ENCODE measurements around the gene TCTN1. TPM values are rescaled to one million over a fixed set of nuclear protein-coding genes. Genes with fewer than 3 reads are reported as not detected.
"Not testable (repeated sequence)": the region's sequence is repeated elsewhere in the genome, so short reads cannot be mapped to it uniquely, and the experiment has no call there.

TCTN1 gene
- total RNA-seq, 1 experiment from 2014 or later, result 19.6 TPM

DNA sequence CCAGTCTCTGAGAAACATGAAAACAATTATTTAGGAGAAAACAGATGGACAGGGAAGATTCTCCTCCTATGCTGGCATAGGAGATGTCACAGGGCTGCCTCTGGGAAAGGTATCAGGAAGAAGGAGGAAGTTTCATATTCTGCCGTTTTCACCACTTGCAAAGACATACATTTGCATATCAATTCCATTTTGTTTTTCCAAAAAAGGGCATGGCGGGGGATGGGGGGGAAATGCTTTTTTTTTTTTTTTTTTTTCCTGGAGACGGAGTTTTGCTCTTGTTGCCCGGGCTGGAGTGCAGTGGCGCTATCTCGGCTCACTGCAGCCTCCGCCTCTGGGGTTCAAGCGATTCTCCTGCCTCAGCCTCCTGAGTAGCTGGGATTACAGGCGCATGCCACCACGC is 40.3 kb downstream of the TCTN1 start:
- H3K4me3 ChIP-seq, DNase-seq, H3K27me3 ChIP-seq, H3K36me3 ChIP-seq, H3K9me3 ChIP-seq: not testable (repeated sequence)

DNA sequence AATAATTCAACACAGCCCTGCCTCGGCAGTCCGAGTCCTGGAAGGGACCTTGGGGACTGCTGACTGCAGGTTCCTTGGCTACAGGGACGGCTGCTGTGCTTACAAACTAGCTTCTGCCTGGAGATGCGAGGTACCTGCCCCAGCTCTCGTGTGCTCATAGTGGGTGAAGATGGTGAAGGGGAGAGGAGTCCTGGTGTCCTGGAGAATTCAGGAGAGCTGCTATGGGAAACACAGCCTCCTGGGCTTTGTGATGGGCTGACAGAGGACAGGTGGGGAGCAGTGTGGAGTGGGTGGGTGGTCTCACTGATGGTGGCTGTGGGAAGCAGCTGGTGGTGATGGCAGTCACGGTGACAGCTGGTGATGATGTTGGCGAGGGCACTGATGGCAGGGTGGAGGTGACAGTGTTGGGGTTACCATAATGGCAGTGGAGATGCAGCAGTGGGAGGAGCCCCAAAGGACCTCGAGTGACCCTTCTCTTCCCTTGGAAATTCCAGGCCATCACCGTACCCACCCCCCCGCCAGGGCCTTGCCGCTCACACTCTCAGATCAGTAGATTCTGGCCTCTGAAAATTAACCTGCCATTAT is 42.2 kb downstream of the TCTN1 start:
- Histone ChIP-seq H3K9me3 (no peaks in the 10 kb centered on the region), H3K36me3 (no peaks in the 10 kb centered on the region), H3K27me3 (no peaks in the 10 kb centered on the region), H3K4me3 (no peak overlapping the region)
- DNase-seq, result no peak

DNA sequence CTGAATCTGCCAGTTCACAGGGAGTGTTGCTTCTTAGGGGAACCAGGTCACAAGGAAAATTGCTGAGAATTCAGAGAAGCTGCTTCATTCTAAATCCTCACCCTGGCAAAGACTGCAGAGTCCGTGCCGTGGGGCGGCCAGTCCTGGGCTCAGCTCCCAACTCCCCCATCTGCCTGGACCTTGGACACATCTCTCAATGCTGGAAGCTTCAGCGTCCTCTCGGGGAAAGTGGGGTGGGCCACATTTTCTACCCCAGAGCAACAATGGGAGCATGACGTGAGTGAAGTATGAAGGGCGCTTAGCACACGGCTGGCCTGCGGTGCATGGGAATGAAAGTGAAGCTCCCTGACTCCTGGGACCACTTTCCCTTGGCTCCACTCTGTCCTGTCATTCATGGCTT is 43.8 kb downstream of the TCTN1 start:
- H3K4me3 ChIP-seq, result no peak overlapping the region
- H3K27me3 ChIP-seq, result no peaks in the 10 kb centered on the region
- H3K9me3 ChIP-seq, result no peaks in the 10 kb centered on the region
- no peaks in the 10 kb centered on the region for H3K36me3 ChIP-seq
- DNase-seq, result no peak

DNA sequence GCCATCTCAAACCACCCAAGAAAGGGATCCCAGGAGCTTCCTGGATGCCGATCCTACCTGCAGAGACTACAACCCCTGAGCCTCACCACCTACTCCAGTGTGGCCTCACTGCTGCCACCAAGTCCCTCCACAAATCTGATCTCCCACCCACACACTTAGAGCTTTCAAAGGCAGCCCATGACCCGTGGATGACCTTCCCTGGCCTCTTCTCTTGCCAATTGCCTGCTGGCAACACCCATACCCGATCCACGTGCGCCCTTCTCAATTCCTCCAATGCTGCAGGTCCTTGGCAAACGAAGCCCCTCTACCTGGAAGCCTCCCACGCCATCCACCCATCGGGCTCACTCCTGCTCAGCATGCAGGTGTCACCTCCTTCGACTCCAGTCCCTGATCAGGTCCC is 44.3 kb downstream of the TCTN1 start:
- DNase-seq, result no peak
- Histone ChIP-seq H3K27me3 (no peaks in the 10 kb centered on the region), H3K4me3 (no peak overlapping the region), H3K9me3 (no peaks in the 10 kb centered on the region), H3K36me3 (no peaks in the 10 kb centered on the region)

DNA sequence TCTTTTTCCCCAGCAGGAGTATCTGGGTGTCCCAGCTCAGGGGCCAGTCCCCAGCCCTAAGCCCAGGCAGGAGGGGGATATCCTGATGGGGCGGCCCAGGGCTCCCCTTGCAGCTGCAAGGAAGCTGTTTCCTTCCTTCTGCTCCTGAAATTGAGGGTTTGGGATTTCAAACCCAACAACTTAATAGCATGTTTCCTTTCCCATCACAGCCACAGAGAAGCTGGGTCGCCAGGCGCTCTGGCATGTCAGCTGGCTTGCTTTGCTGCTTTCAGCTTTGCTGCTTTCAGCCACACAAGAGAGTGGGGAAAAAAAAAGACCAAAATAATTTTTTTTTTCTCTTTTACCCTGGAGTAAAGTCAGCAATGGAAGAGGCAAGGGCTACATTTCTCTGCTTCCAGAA is 44.9 kb downstream of the TCTN1 start:
- Histone ChIP-seq H3K27me3 (no peaks in the 10 kb centered on the region), H3K4me3 (no peak overlapping the region), H3K36me3 (no peaks in the 10 kb centered on the region), H3K9me3 (no peaks in the 10 kb centered on the region)
- DNase-seq, result no peak

DNA sequence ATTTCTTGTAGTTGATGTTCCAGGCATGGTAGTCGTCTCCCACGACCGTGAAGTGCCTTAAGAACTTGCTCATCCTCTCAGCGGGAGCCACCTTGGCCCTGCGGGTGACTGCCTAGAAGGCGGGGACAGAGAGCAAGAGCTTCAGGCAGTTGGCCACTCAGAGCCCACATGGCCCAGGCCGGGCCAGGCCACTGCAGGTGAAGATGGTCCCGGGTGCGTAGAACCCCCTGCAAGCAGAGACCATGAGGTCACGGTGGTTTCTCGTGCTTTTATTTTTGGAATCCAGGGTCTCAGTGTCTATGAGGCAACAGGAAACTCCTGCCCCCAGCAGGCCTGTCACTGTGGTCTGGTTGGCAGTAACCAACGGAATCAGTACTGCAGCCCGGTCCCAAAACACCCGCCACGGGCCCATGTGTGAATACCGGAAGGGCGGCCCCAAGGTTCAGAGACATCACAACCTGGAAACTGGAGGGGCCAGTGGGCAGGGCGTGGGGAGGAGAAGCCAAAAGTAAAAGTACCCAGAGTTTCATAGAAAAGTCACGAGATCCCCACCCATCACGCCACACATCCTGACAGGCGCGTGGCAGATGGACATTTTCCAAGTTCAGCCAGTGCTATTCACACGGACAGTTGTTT is 47.5 kb downstream of the TCTN1 start:
- H3K4me3 ChIP-seq, result no peak overlapping the region
- H3K9me3 ChIP-seq, result no peaks in the 10 kb centered on the region
- no peaks in the 10 kb centered on the region for H3K36me3 ChIP-seq
- H3K27me3 ChIP-seq, result no peaks in the 10 kb centered on the region
- no peak for DNase-seq

DNA sequence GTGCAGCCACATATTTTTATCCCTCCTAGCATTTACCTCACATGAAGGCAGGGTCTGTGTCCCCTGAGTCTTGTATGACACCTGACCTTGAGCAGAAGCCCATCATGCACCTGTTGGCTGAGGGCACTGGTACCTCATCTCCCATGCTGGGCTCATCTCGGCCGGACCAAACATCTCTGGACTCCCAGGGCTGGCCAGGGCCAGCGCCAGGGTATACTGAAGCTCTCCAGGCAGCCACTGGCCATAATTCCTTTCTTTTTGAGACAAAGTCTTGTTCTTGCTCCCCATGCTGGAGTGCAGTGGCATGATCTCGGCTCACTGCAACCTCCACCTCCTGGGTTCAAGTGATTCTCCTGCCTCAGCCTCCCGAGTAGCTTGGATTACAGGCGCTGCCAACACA is 53.0 kb downstream of the TCTN1 start:
- H3K4me3 ChIP-seq, result no peak overlapping the region

DNA sequence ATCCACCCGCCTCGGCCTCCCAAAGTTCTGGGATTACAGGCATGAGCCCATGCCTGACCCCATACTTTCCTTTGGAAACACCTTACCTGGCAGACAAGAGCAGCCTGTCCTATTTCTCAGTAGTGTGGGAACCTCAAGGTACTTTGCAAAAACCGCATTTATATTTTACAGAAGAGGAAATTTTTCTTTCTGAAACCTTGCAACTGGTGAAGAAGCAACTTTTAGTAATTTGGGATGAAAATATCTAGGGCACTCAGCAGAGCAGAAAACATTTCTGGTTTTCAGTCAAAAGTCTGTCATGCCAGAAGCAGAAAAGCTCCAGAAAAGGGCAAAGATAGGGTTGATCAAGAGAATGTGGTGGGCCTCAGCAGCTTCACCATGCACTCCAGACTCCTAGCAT is 53.7 kb downstream of the TCTN1 start:
- no peaks in the 10 kb centered on the region for H3K36me3 ChIP-seq
- no peaks in the 10 kb centered on the region for H3K9me3 ChIP-seq
- no peak overlapping the region for H3K4me3 ChIP-seq
- no peaks in the 10 kb centered on the region for H3K27me3 ChIP-seq
- no peak for DNase-seq

More for the DNA sequence above, 53.0 kb downstream of the TCTN1 start:
- Histone ChIP-seq H3K27me3 (no peaks in the 10 kb centered on the region), H3K9me3 (no peaks in the 10 kb centered on the region), H3K36me3 (no peaks in the 10 kb centered on the region)
- DNase-seq, result no peak

DNA sequence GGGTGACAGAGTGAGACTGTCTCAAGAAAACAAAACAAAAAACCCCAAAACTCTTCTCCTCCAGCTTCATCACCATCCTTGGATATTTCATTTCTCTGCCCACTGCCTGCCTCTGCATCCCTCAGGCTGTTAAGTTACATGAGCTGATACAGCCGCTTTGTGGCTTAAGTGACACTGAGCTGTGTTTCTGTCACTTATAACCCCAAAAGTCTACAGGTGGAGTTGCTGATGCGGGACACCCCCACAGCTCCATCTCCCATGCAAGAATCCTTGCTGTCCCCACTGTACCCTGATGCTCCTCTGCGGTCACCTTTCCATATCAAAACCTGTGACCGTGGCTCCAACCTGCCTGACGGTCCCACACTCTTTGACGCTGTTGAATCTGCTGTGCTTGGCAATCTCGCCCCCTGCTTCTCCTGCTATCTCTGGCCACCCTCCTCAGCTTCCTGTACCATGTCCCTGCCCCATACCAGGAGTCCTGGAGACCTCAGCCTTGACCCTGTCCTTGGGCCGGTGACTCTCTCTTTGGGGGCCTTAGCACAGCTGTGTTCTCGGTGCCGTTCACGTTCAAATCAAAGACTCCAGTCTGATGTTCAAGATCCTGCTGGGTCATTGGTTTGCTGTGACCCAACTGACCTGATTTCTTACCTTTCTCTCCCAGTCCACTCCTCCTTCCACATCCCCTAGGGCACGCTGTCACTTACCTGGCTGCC is 54.7 kb downstream of the TCTN1 start:
- no peaks in the 10 kb centered on the region for H3K27me3 ChIP-seq
- H3K36me3 ChIP-seq, result no peaks in the 10 kb centered on the region
- H3K9me3 ChIP-seq, result no peaks in the 10 kb centered on the region
- no peak overlapping the region for H3K4me3 ChIP-seq
- DNase-seq, result no peak

DNA sequence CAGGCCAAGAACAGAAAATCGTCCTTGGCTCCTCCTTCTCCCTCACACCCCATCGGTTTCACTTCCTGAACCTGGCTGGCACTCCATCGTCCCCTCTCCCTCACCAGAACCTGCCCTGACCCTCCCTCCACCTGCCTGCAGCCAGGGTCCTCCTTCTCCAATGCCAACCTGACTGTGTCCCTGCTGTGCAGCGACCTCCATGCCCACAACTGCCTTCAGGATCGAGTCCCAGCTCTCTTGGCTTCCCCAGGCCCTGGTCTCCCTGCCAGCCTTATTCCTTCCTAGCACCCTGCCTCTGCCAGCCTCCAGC is 55.2 kb downstream of the TCTN1 start:
- no peaks in the 10 kb centered on the region for H3K27me3 ChIP-seq
- no peak overlapping the region for H3K4me3 ChIP-seq
- H3K36me3 ChIP-seq, result no peaks in the 10 kb centered on the region
- DNase-seq, result no peak
- no peaks in the 10 kb centered on the region for H3K9me3 ChIP-seq

DNA sequence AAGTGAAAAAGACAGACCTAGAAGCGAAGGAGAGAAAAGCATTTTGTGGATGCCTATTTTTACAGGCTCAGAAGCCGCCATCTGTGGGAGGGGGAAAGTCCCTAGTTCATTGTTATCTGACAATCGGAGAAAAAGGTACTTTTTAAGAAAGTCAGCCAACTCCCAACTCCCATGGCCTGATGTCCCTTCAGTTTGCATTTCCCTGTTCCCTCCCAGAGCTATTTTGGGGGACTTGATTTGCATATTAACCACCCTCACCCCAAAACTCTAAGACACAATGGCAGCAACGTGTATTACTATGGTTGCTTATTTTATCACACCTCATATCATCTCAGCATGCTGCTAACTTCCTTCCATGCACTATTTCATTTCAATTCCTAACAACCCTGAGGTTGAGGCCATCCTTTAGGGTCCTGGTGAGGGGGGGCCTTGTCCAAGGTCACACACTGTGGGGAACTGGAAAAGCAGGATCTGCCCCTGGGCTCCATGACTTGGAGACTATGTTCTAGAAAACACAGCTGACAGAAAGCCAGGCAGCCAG is 56.3 kb downstream of the TCTN1 start:
- no peak for DNase-seq
- Histone ChIP-seq H3K9me3 (no peaks in the 10 kb centered on the region), H3K4me3 (no peak overlapping the region), H3K36me3 (no peaks in the 10 kb centered on the region), H3K27me3 (no peaks in the 10 kb centered on the region)

DNA sequence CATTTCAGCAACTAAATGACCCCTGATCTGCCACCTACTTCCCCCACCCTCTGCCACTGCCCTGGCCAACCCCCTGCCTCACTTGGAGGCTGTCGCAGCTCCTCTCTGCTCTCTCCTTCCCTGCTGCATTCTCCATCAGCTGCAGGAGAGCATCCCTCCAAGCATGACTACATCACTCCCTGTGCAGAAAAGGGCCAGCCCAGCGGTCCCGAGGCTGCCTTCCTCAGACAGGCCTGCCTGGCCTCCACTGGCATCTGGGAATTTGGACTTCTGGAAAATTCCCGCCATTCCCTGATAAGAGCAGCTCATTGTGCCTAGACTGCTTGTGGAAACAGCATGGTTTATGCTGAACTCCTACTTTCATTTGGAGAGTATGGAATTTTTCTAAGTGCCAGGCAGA is 62.2 kb downstream of the TCTN1 start:
- Histone ChIP-seq H3K36me3 (no peaks in the 10 kb centered on the region), H3K9me3 (no peaks in the 10 kb centered on the region), H3K27me3 (no peaks in the 10 kb centered on the region), H3K4me3 (no peak overlapping the region)
- no peak for DNase-seq

DNA sequence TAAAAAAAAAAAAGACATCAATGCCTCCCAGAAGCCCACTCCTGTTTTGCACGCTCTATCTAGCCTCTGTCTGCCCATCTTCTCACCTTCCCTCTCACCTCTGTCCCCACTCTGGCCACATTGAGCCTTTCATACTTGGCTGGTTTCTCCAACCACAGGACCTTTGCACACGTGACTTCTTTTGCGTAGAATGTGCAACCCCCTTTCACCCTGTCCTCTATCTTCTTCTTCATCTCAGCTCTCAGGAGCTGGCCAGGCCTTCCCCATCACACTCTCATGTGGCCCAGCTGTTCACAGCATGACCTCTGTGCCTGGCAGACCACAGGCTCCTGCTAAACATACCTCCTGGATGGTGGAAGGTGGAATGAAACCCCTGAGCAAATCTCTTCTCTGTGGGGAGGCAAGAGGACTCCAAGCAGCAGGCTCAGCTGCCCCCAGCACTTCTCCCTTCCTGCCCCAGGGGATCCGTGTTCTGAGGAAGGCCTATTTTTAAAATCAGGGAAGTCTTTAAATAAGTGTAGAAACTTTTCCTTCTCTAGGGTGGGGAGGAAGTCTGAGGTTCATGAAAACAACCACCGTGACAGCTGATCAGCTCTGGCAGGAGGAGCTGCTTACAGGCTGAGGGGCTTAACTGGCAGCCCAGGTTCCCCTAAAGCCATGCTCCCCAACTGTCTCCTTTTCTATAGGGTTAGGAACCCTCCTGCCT is 63.4 kb downstream of the TCTN1 start:
- Histone ChIP-seq H3K4me3 (no peak overlapping the region), H3K36me3 (no peaks in the 10 kb centered on the region), H3K27me3 (no peaks in the 10 kb centered on the region), H3K9me3 (no peaks in the 10 kb centered on the region)
- DNase-seq, result no peak

DNA sequence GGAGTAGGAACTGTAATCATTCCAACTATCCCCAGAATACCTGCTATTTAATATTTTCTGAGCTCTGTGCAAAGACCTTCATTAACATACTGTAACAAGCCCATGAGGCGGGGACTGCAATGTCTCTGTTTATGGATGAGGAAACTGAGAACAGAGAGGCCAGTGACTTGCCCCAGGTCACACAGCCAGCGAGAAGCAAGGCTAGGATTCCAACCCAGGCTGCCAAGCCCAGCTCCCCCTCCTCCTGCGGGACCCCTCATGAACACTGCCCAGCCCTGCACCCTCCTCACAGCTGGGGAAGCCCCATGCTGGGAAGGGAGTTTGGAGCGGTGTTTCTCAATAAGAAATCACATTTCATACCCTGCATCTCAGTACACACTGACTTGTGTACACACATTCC is 64.1 kb downstream of the TCTN1 start:
- no peaks in the 10 kb centered on the region for H3K36me3 ChIP-seq
- H3K27me3 ChIP-seq, result no peaks in the 10 kb centered on the region
- no peak overlapping the region for H3K4me3 ChIP-seq
- H3K9me3 ChIP-seq, result no peaks in the 10 kb centered on the region
- no peak for DNase-seq

DNA sequence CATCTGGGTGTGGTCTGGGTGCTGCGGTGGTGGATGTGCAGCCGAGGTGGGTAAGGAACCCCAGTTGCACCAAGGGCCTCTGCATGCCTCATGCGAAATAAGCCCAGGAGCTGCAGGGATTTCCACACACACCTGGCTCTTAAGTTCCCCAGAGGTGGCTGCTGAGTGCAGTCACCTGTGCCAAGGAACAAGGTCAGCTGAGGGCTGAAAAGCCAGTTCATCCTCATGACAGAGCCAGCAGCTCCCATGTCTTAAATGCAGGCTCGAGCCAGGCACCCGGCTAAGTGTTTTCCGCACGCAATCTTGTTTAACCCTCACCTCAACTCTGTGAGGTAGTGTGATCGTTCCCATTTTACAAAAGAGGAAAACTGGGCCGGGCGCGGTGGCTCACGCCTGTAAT is 65.3 kb downstream of the TCTN1 start:
- no peak for DNase-seq
- Histone ChIP-seq H3K36me3 (no peaks in the 10 kb centered on the region), H3K9me3 (no peaks in the 10 kb centered on the region), H3K4me3 (no peak overlapping the region), H3K27me3 (no peaks in the 10 kb centered on the region)

DNA sequence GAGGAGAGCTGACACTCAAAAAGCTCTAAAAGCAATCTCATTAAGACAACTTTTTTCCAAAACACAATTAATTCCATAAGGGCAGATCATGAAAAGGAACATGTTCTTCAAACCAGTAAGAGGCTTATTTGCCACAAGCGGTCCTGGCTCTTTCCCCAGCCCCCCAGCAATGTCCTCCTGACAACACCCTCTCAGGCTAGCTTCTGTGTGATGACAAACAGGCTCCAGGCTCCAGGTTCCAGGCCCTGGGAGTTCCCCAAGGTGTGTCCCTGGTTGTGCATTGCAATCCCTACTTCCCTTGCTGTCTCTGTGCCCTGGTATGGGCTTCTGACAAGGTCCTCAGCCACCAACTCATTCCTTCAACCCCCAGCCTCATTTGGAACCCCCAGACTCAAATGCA is 66.1 kb downstream of the TCTN1 start:
- no peak for DNase-seq
- Histone ChIP-seq H3K9me3 (no peaks in the 10 kb centered on the region), H3K36me3 (no peaks in the 10 kb centered on the region), H3K4me3 (no peak overlapping the region), H3K27me3 (no peaks in the 10 kb centered on the region)

DNA sequence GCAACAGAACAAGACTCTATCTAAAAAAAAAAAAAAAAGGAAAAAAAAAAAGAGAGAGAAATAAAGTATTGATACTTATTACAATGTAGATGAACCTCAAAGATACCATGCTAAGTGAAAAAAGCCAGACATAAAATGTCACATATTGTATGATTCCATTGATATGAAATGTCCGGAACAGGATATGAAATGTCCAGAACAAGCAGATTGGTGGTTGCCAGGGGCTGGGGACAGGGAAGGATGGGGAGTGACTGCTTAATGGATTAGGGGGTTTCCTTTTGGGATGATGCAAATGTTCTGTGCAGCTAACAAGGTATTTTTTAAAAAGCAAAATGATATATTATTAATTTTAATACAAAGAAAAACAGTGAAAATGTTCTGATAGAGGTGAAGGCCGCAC is 70.0 kb downstream of the TCTN1 start:
- Histone ChIP-seq H3K9me3 (no peaks in the 10 kb centered on the region), H3K36me3 (no peaks in the 10 kb centered on the region), H3K27me3 (peaks cover 7% of the 10 kb centered on the region; the same call in 1 of the 2 replicates), H3K4me3 (no peak overlapping the region)
- DNase-seq, result no peak
